Upper lobe of left lung (tissue), 4 donors: ENCODE data around the gene EVL.

ENCODE experiments used
- CTCF ChIP-seq, 6 experiments: fragments of 450-650 bp in 4 of 6; fragments of 200-600 bp in 2 of 6; sonication (generic) in 2 of 6; IDR thresholded peaks; one replicate each; pipeline ENCODE4 v1.5.1; 2016 to 2019; ENCODE audit warnings: antibody characterized with exemption in 6 of 6
- EP300 ChIP-seq, 4 donors: sonication (generic); formaldehyde crosslinking; IDR thresholded peaks; one replicate each; pipeline ENCODE4 v1.5.1; 2017; ENCODE audit warnings: antibody characterized with exemption in 4 of 4, control low read depth in 2 of 4
- POLR2A ChIP-seq, 4 donors: fragments of 450-650 bp; IDR thresholded peaks; one replicate each; pipeline ENCODE4 v1.5.1; 2016 to 2017; ENCODE audit warnings: antibody characterized with exemption in 4 of 4, mild to moderate bottlenecking in 2 of 4
- POLR2AphosphoS5 ChIP-seq, 2 donors: sonication (generic); formaldehyde crosslinking; IDR thresholded peaks; one replicate each; pipeline ENCODE4 v1.5.1; 2017; ENCODE audit warnings: antibody characterized with exemption in 2 of 2

- TF ChIP-seq CTCF (IDR thresholded peaks at IDR 0.05) (no peak), POLR2A (IDR thresholded peaks at IDR 0.05) (no peak), POLR2AphosphoS5 (IDR thresholded peaks at IDR 0.05) (no peak), EP300 (IDR thresholded peaks at IDR 0.05) (no peak)
These were observed 36.1 kb upstream of the EVL start for GRCh38 chr14:100028990-100029677.
